OCI-LY7 (cell line): ENCODE results near the gene SLCO2A1. TPM values are rescaled to one million over a fixed set of nuclear protein-coding genes. Genes with fewer than 3 reads are reported as not detected.

Experiments used
- BruUV-seq: library from RNA; stranded (reverse); fragments of 400-500 nt; replicated peaks from 2 replicates; lab custom pipeline; 2021; lab: Mats Ljungman, UMichigan
- CTCF ChIA-PET: fragments of 300-600 bp; sonication (Branson Sonifier 250); formaldehyde crosslinking; loops from one replicate; lab custom pipeline; 2022; ENCODE audit warnings: antibody characterized with exemption; ENCODE audit not compliant: unreplicated experiment; lab: Charles Lee
- POLR2A ChIA-PET: fragments of 300-600 bp; sonication (Branson Sonifier 250); formaldehyde crosslinking; loops from one replicate; lab custom pipeline; 2022; ENCODE audit warnings: antibody characterized with exemption; lab: Charles Lee
- DNase-seq: peaks from one replicate; pipeline ENCODE4 v3.0.0-alpha.2; 2015; ENCODE audit warnings: low spot score
- H2AFZ ChIP-seq: fragments of 200-600 bp; sonication (generic), shearing (Covaris generic); 2 replicates; pipeline ENCODE4 v1.6.1; 2014; ENCODE audit warnings: mild to moderate bottlenecking, antibody characterized with exemption, low read length, moderate library complexity
- H3K27ac ChIP-seq: fragments of 200-600 bp; sonication (generic); 2 replicates; pipeline ENCODE4 v1.5.1; 2014; ENCODE audit warnings: mixed run types, low read depth, mild to moderate bottlenecking, moderate library complexity, low read length, inconsistent platforms; ENCODE audit not compliant: poor library complexity, severe bottlenecking
- H3K36me3 ChIP-seq: fragments of 200-600 bp; sonication (generic); 2 replicates; pipeline ENCODE4 v1.6.1; 2014; ENCODE audit warnings: mild to moderate bottlenecking, antibody characterized with exemption, low read length, moderate library complexity, mixed read lengths; ENCODE audit not compliant: insufficient read depth
- H3K4me1 ChIP-seq: fragments of 200-600 bp; sonication (generic); 2 replicates; pipeline ENCODE4 v1.5.1; 2014; ENCODE audit warnings: mild to moderate bottlenecking, low read length; ENCODE audit not compliant: insufficient read depth, poor library complexity, severe bottlenecking
- H3K4me2 ChIP-seq: fragments of 200-600 bp; sonication (generic); 2 replicates; pipeline ENCODE4 v1.6.1; 2014; ENCODE audit warnings: mild to moderate bottlenecking, low read length
- H3K4me3 ChIP-seq: fragments of 200-600 bp; sonication (generic); 2 replicates; pipeline ENCODE4 v1.5.1; 2014; ENCODE audit warnings: mild to moderate bottlenecking, low read depth, low read length; ENCODE audit not compliant: poor library complexity, severe bottlenecking
- H3K79me2 ChIP-seq: fragments of 200-600 bp; sonication (generic); 2 replicates; pipeline ENCODE4 v1.6.1; 2016; ENCODE audit warnings: low read depth, mild to moderate bottlenecking, low read length, moderate library complexity, mixed read lengths; ENCODE audit not compliant: insufficient read depth
- H3K9me2 ChIP-seq: fragments of 200-600 bp; sonication (generic); 2 replicates; pipeline ENCODE4 v1.6.1; 2016; ENCODE audit warnings: mild to moderate bottlenecking, low read length, mixed read lengths; ENCODE audit not compliant: insufficient read depth
- H3K9me3 ChIP-seq: fragments of 200-600 bp; sonication (generic); 2 replicates; pipeline ENCODE4 v1.6.1; 2014; ENCODE audit warnings: mild to moderate bottlenecking, mixed run types, low read length, mixed read lengths
- H4K20me1 ChIP-seq: fragments of 200-600 bp; sonication (generic); 2 replicates; pipeline ENCODE4 v1.6.1; 2014; ENCODE audit warnings: mild to moderate bottlenecking, antibody characterized with exemption, low read length, moderate library complexity, mixed read lengths; ENCODE audit not compliant: insufficient read depth
- CTCF ChIP-seq: fragments of 200-600 bp; sonication (generic); conservative IDR thresholded peaks from 2 replicates; pipeline ENCODE4 v1.5.1; 2014; ENCODE audit warnings: mild to moderate bottlenecking, antibody characterized with exemption, low read length, moderate library complexity, mixed read lengths
- EZH2phosphoT487 ChIP-seq: fragments of 200-600 bp; sonication (generic); IDR thresholded peaks from 2 replicates; pipeline ENCODE4 v1.6.1; 2018; ENCODE audit warnings: low read depth, borderline replicate concordance, mild to moderate bottlenecking, mixed run types, antibody characterized with exemption, low read length, moderate library complexity, mixed read lengths
- intact Hi-C: fragments of 100-400 bp; cut with micrococcal nuclease; formaldehyde crosslinking; loops from one replicate; pipeline ENCODE4 v1.10.0; 2022; ENCODE audit not compliant: unreplicated experiment
- total RNA-seq, 2 experiments: library from RNA; depleted of rRNA in 1 of 2; stranded (reverse); fragments of >200 nt in 1 of 2; shearing (Covaris generic) in 1 of 2; gene quantifications; 2 replicates each; pipeline ENCODE4 v1.2.3, GENCODE V29; 2014 to 2022

SLCO2A1 gene
- total RNA-seq, 2 experiments from 2014 or later: not detected

- BruUV-seq: no TSS peak
- ChIA-PET POLR2A (interaction anchor here (1.0 kb wide), 1 partner anchor 17 kb away, joined by 3 read pairs; no protein-coding TSS in a partner anchor), CTCF (no interaction called here)
- no peaks in the 10 kb centered on the region for H3K79me2 ChIP-seq
- DNase-seq: no peak
- no peaks in the 10 kb centered on the region for H3K9me2 ChIP-seq
- H2AFZ ChIP-seq: no peak overlapping the region
- H3K27ac ChIP-seq: no peak overlapping the region
- no peak overlapping the region for H3K4me2 ChIP-seq
- H3K4me3 ChIP-seq: no peak overlapping the region
- no peak for TF ChIP-seq CTCF
- TF ChIP-seq EZH2phosphoT487: no peak
- H3K9me3 ChIP-seq: no peaks in the 10 kb centered on the region
- intact Hi-C loops: no loop called here
- no peaks in the 10 kb centered on the region for H3K36me3 ChIP-seq
- H3K4me1 ChIP-seq: no peaks in the 10 kb centered on the region
- no peaks in the 10 kb centered on the region for H4K20me1 ChIP-seq
Measured at GRCh38 chr3:133888726-133889340, 140.9 kb downstream of the SLCO2A1 start.

- Histone ChIP-seq H3K4me2 (no peak overlapping the region), H3K4me3 (no peak overlapping the region), H3K36me3 (no peaks in the 10 kb centered on the region), H3K4me1 (no peaks in the 10 kb centered on the region), H2AFZ (no peak overlapping the region), H3K27ac (no peak overlapping the region), H3K79me2 (no peaks in the 10 kb centered on the region), H3K9me2 (no peaks in the 10 kb centered on the region), H3K9me3 (no peaks in the 10 kb centered on the region), H4K20me1 (no peaks in the 10 kb centered on the region)
- no TSS peak for BruUV-seq
- intact Hi-C loops: no loop called here
- no peak for DNase-seq
- CTCF ChIA-PET: no interaction called here
- POLR2A ChIA-PET: interaction anchor here (0.5 to 1.0 kb wide), 2 partner anchors 18 to 23 kb away, joined by 3 read pairs; no protein-coding TSS in a partner anchor
- no peak for TF ChIP-seq EZH2phosphoT487
- no peak for TF ChIP-seq CTCF
Measured at GRCh38 chr3:133887803-133888703, 141.7 kb downstream of the SLCO2A1 start.
